ENCODE data around the gene SLC2A11. TPM values are rescaled to one million over a fixed set of nuclear protein-coding genes. Genes with fewer than 3 reads are reported as not detected.

SLC2A11 gene
- total RNA-seq, 4 donors from 2014 or later = 17.5 to 30.0 (median 24.3) TPM

DNA sequence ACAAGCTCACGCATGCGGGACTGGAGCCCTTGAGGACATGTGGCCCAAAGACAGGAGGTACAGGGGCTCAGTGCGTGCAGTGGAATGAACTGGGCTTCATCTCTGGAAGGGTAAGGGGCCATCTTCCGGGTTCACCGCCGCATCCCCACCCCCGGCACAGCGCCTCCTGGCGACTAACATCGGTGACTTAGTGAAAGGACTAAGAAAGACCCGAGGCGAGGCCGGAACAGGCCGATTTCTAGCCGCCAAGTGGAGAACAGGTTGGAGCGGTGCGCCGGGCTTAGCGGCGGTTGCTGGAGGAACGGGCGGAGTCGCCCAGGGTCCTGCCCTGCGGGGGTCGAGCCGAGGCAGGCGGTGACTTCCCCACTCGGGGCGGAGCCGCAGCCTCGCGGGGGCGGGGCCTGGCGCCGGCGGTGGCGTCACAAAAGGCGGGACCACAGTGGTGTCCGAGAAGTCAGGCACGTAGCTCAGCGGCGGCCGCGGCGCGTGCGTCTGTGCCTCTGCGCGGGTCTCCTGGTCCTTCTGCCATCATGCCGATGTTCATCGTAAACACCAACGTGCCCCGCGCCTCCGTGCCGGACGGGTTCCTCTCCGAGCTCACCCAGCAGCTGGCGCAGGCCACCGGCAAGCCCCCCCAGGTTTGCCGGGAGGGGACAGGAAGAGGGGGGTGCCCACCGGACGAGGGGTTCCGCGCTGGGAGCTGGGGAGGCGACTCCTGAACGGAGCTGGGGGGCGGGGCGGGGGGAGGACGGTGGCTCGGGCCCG lies 36.5 kb downstream of the SLC2A11 start, which contains the start of gene MIF:
MIF (plus strand) TSS at position 439 of the 765 bp plus-strand sequence; CDS start at position 531, 92 bp downstream.
- WGBS, 2 donors = 0 to 1% methylated on average over 3 to 34 of the region's 72 CpGs
- peaks cover 13 to 30% of the 10 kb centered on the region in 2 donors for H3K4me1 ChIP-seq

DNA sequence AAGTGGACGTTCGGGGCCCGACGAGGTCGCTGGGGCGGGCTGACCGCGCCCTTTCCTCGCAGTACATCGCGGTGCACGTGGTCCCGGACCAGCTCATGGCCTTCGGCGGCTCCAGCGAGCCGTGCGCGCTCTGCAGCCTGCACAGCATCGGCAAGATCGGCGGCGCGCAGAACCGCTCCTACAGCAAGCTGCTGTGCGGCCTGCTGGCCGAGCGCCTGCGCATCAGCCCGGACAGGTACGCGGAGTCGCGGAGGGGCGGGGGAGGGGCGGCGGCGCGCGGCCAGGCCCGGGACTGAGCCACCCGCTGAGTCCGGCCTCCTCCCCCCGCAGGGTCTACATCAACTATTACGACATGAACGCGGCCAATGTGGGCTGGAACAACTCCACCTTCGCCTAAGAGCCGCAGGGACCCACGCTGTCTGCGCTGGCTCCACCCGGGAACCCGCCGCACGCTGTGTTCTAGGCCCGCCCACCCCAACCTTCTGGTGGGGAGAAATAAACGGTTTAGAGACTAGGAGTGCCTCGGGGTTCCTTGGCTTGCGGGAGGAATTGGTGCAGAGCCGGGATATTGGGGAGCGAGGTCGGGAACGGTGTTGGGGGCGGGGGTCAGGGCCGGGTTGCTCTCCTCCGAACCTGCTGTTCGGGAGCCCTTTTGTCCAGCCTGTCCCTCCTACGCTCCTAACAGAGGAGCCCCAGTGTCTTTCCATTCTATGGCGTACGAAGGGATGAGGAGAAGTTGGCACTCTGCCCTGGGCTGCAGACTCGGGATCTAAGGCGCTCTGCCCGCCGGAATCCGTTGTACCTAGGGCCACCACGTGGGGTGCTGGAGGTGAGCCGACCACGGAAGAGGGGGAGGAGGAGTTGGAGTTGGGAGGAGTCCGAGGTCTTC lies 37.3 kb downstream of the SLC2A11 start:
- Histone ChIP-seq H3K36me3 (peaks cover 9 to 11% of the 10 kb centered on the region in 2 donors), H3K9me3 (no peaks in the 10 kb centered on the region), H3K4me1 (peaks cover 13 to 30% of the 10 kb centered on the region in 2 donors), H3K4me3 (replicated peaks in 1 of 3) (peak overlapping the region; percentile 46 to 92 (median 57)), H3K27me3 (no peaks in the 10 kb centered on the region), H3K27ac (peak overlapping the region; percentile 94 to 98 (median 96))
- peak; percentile 90 to 96 for DNase-seq
- WGBS, 2 donors = 3% methylated on average over 19 to 35 of the region's 79 CpGs
- intact Hi-C loops (cut with DNase I) = no loop called here
- TF ChIP-seq, protein P1, sequence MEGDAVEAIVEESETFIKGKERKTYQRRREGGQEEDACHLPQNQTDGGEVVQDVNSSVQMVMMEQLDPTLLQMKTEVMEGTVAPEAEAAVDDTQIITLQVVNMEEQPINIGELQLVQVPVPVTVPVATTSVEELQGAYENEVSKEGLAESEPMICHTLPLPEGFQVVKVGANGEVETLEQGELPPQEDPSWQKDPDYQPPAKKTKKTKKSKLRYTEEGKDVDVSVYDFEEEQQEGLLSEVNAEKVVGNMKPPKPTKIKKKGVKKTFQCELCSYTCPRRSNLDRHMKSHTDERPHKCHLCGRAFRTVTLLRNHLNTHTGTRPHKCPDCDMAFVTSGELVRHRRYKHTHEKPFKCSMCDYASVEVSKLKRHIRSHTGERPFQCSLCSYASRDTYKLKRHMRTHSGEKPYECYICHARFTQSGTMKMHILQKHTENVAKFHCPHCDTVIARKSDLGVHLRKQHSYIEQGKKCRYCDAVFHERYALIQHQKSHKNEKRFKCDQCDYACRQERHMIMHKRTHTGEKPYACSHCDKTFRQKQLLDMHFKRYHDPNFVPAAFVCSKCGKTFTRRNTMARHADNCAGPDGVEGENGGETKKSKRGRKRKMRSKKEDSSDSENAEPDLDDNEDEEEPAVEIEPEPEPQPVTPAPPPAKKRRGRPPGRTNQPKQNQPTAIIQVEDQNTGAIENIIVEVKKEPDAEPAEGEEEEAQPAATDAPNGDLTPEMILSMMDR (IDR thresholded peaks at IDR 0.05) = peak in 5 of 6 experiments; percentile 18 to 45 (median 34)
- no peak for TF ChIP-seq POLR2A (IDR thresholded peaks at IDR 0.05)

More for the DNA sequence above, 36.5 kb downstream of the SLC2A11 start, which contains the start of gene MIF:
- TF ChIP-seq, protein P1 (IDR thresholded peaks at IDR 0.05) = peak; percentile 32 to 75 (median 65)
- peak; percentile 94 to 98 for TF ChIP-seq POLR2A (IDR thresholded peaks at IDR 0.05)
- Histone ChIP-seq H3K4me3 (replicated peaks in 1 of 3) (peak within 1 kb of the TSS; percentile 46 to 92 (median 57)), H3K27me3 (no peaks in the 10 kb centered on the region), H3K9me3 (no peaks in the 10 kb centered on the region), H3K36me3 (peaks cover 9 to 11% of the 10 kb centered on the region in 2 donors), H3K27ac (peak within 1 kb of the TSS; percentile 94 to 98 (median 96))
- intact Hi-C loops (cut with DNase I) = no loop called here
- peak; percentile 95 for DNase-seq

DNA sequence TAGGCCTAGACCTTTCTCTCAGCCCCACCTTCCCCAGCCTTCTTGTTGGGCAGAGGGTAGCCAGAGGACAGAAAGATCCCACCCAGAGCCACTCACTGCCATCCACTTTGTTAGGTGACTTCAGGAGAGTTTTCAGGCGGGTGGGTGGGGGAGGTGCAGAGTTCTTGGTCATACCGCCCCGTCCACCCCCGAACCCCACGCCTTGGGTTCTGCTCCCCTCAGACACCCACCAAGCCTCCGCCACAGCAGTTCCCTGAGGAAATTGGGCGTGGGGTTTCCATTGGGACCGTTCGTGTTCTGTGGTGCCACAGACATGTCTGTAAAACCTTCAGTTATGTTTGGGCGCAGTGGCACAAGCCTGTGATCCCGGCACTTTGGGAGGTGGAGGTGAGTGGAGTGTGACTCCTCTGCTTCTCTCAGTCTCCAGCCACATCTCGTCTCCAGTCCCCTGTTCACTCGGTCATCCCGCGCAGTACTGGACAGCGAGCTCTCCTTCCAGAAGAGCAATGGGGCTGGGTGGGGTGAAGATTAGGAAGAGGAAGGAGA lies 38.0 kb downstream of the SLC2A11 start:
- Histone ChIP-seq H3K27me3 (no peaks in the 10 kb centered on the region), H3K9me3 (no peaks in the 10 kb centered on the region), H3K4me1 (peaks cover 13 to 30% of the 10 kb centered on the region in 2 donors), H3K4me3 (replicated peaks in 1 of 3) (peak overlapping the region in 1 of 3 donors; percentile 57), H3K36me3 (peaks cover 9 to 11% of the 10 kb centered on the region in 2 donors), H3K27ac (peak overlapping the region in 2 of 3 donors; percentile 94 to 98)
- no peak for TF ChIP-seq POLR2A (IDR thresholded peaks at IDR 0.05)
- TF ChIP-seq, protein P1 (IDR thresholded peaks at IDR 0.05) = no peak
- no peak for DNase-seq
- intact Hi-C loops (cut with DNase I) = no loop called here
- 84 to 91% methylated on average over 11 to 16 of the region's 16 CpGs for WGBS, 2 donors

DNA sequence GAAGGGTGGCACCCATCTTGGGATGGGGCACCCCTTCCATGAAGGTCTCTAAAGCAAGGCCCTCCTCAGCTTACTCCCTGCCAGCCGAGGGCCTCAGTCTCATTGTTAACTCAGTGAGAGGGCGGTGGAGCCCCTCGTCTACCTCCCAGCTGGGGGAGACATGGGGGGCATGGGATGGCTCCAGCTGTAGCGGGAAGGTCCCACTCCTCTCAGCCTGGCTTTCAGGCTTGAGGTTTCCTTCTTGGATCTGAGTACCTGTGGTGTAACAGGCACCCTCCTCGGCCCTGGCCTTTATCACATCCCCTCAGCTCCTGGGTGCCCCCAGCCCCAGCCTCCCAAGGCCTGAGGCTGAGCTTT lies 38.5 kb downstream of the SLC2A11 start:
- H3K4me1 ChIP-seq = peaks cover 13 to 30% of the 10 kb centered on the region in 2 donors
- TF ChIP-seq, protein P1 (IDR thresholded peaks at IDR 0.05) = no peak
- H3K9me3 ChIP-seq = no peaks in the 10 kb centered on the region
- H3K36me3 ChIP-seq = peaks cover 9 to 11% of the 10 kb centered on the region in 2 donors
- H3K4me3 ChIP-seq (replicated peaks in 1 of 3) = no peak overlapping the region
- DNase-seq = no peak
- no peaks in the 10 kb centered on the region for H3K27me3 ChIP-seq
- intact Hi-C loops (cut with DNase I) = no loop called here
- no peak overlapping the region for H3K27ac ChIP-seq
- 90 to 97% methylated on average over 5 of the region's 5 CpGs for WGBS, 2 donors

All from thyroid gland (tissue), 4 donors.